OCI-LY1 (cell line): ENCODE data around the gene AAK1.

ENCODE experiments used
- EZH2 ChIP-seq: fragments of 200-600 bp; sonication (generic), shearing (Covaris generic); IDR thresholded peaks from 2 replicates; pipeline ENCODE4 v1.8.0; 2017; ENCODE audit warnings: borderline replicate concordance, mixed run types, mild to moderate bottlenecking, antibody characterized with exemption, low read length, moderate library complexity, mixed read lengths
- TF ChIP-seq, protein P1 (sequence below): fragments of 200-600 bp; sonication (generic), shearing (Covaris generic); IDR thresholded peaks from 2 replicates; pipeline ENCODE4 v1.5.1; 2017; ENCODE audit warnings: mild to moderate bottlenecking, antibody characterized with exemption, low read length, moderate library complexity, mixed read lengths

GRCh38 chr2:69652206-69652605 lies 8.7 kb upstream of the AAK1 start:
- TF ChIP-seq, protein P1, sequence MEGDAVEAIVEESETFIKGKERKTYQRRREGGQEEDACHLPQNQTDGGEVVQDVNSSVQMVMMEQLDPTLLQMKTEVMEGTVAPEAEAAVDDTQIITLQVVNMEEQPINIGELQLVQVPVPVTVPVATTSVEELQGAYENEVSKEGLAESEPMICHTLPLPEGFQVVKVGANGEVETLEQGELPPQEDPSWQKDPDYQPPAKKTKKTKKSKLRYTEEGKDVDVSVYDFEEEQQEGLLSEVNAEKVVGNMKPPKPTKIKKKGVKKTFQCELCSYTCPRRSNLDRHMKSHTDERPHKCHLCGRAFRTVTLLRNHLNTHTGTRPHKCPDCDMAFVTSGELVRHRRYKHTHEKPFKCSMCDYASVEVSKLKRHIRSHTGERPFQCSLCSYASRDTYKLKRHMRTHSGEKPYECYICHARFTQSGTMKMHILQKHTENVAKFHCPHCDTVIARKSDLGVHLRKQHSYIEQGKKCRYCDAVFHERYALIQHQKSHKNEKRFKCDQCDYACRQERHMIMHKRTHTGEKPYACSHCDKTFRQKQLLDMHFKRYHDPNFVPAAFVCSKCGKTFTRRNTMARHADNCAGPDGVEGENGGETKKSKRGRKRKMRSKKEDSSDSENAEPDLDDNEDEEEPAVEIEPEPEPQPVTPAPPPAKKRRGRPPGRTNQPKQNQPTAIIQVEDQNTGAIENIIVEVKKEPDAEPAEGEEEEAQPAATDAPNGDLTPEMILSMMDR = no peak
- TF ChIP-seq EZH2 = no peak
